K562 (cell line): Measurements from ENCODE around the gene ATP6V0D1. TPM values are rescaled to one million over a fixed set of nuclear protein-coding genes. Genes with fewer than 3 reads are reported as not detected.

ENCODE experiments used
- GABPB1 ChIP-seq: sonication (generic); formaldehyde crosslinking; IDR thresholded peaks from 2 replicates; pipeline ENCODE4 v1.8.0; 2022; ENCODE audit warnings: mild to moderate bottlenecking, missing genetic modification reagents
- HMGN3 ChIP-seq: IDR thresholded peaks from 2 replicates; pipeline ENCODE4 v1.6.1; 2011; ENCODE audit warnings: borderline replicate concordance, low read depth, mild to moderate bottlenecking, mixed read lengths, low read length; ENCODE audit not compliant: insufficient read length; ENCODE audit errors: extremely low read depth
- MTA2 ChIP-seq: fragments of 450-650 bp; IDR thresholded peaks from 2 replicates; pipeline ENCODE4 v1.6.1; 2016; ENCODE audit warnings: low read depth
- NCOA2 ChIP-seq, 2 experiments: fragments of 450-650 bp; IDR thresholded peaks; 2 replicates each; pipeline ENCODE4 v1.6.1; 2018; ENCODE audit warnings: mild to moderate bottlenecking in 2 of 2, moderate library complexity in 1 of 2; ENCODE audit not compliant: partially characterized antibody in 2 of 2
- NFATC3 ChIP-seq: fragments of 450-650 bp; IDR thresholded peaks from 2 replicates; pipeline ENCODE4 v1.6.1; 2017; ENCODE audit warnings: mild to moderate bottlenecking
- TOE1 ChIP-seq, 2 experiments: fragments of 450-650 bp in 1 of 2; sonication (generic) in 1 of 2; formaldehyde crosslinking in 1 of 2; IDR thresholded peaks; 2 replicates each; pipeline versions ENCODE4 v1.7.1 to v1.8.0; 2016 to 2022; ENCODE audit warnings: borderline replicate concordance in 2 of 2, mild to moderate bottlenecking in 2 of 2, antibody characterized with exemption in 1 of 2, inconsistent platforms in 1 of 2, low read depth in 1 of 2, missing genetic modification reagents in 1 of 2, moderate library complexity in 1 of 2
- WHSC1 ChIP-seq: IDR thresholded peaks from one replicate; pipeline ENCODE4 v1.6.1; 2012; ENCODE audit warnings: low read length, control low read depth, inconsistent platforms
- ZBTB40 ChIP-seq, 2 experiments: fragments of 450-650 bp in 1 of 2; sonication (generic) in 1 of 2; formaldehyde crosslinking in 1 of 2; IDR thresholded peaks; 2 replicates each; pipeline versions ENCODE4 v1.7.1 to v1.9.0; 2016 to 2022; ENCODE audit warnings: inconsistent platforms in 1 of 2, mild to moderate bottlenecking in 1 of 2, missing genetic modification reagents in 1 of 2
- ZKSCAN1 ChIP-seq: fragments of 150-350 bp; IDR thresholded peaks from 2 replicates; pipeline ENCODE4 v1.6.1; 2016; ENCODE audit warnings: low read depth, low read length
- ZNF318 ChIP-seq, 2 experiments: fragments of 450-650 bp; IDR thresholded peaks; 2 replicates each; pipeline ENCODE4 v1.6.1; 2016; ENCODE audit warnings: mild to moderate bottlenecking in 2 of 2, borderline replicate concordance in 1 of 2, low read depth in 1 of 2, moderate library complexity in 1 of 2
- polyA plus RNA-seq, 8 experiments: library from polyadenylated mRNA; depleted of rRNA in 4 of 8; stranded (reverse) in 5 of 8; unstranded in 3 of 8; fragments of >200 nt; fragmentation: Nextera tagmentation in 2 of 8; fragmentation: Illumina TruSeq in 1 of 8; extraction: Ambion mirVana in 2 of 8; extraction: Trizol in 1 of 8; gene quantifications; 2 replicates each; pipeline versions ENCODE4 v1.2.1 to v1.2.3, GENCODE V29; 2011 to 2014; ENCODE audit warnings: inconsistent platforms in 1 of 8, missing spikeins in 1 of 8
- total RNA-seq, 7 experiments: library from RNA; depleted of rRNA in 6 of 7; stranded (reverse); fragments of >200 nt in 6 of 7; fragmentation: Illumina TruSeq in 2 of 7; extraction: Trizol in 2 of 7; gene quantifications; 2 replicates each; pipeline versions ENCODE4 v1.2.1 to v1.2.3, GENCODE V29; 2011 to 2021; ENCODE audit warnings: low replicate concordance in 1 of 7

Gene ATP6V0D1
- total and polyA plus RNA-seq, 9 of the 15 experiments (the other 6 are each of a cell fraction or from before 2014, with no cell fraction given): 23.2 to 69.7 (median 45.6) TPM

GRCh38 chr16:67529582-67530012 lies 48.6 kb upstream of the ATP6V0D1 start (continued):
- TF ChIP-seq ZNF318 (IDR thresholded peaks at IDR 0.05; ENCODE audit: borderline replicate concordance in 1 of 2, low read depth in 1 of 2) (no peak), ZKSCAN1 (peak; percentile 99), NCOA2 (IDR thresholded peaks at IDR 0.05; ENCODE audit: partially characterized antibody in 2 of 2) (no peak), WHSC1 (no peak), NFATC3 (no peak), TOE1 (IDR thresholded peaks at IDR 0.05; ENCODE audit: borderline replicate concordance) (no peak), TOE1 (CRISPR knock-in tag; IDR thresholded peaks at IDR 0.05; ENCODE audit: borderline replicate concordance, low read depth) (0 out of 2 replicates have a peak, but pooled peaks have one; percentile 51), HMGN3 (peak; percentile 2), ZBTB40 (IDR thresholded peaks at IDR 0.05) (no peak), ZBTB40 (CRISPR knock-in tag; IDR thresholded peaks at IDR 0.05) (no peak), MTA2 (no peak), GABPB1 (CRISPR knock-in tag) (no peak)
